Gastroesophageal sphincter (tissue), 3 donors: ENCODE measurements around the gene COQ10A.

ENCODE experiments used
- CTCF ChIP-seq, 4 experiments: fragments of 200-600 bp in 2 of 4; fragments of 450-650 bp in 2 of 4; sonication (generic) in 1 of 4; IDR thresholded peaks; one replicate each; pipeline ENCODE4 v1.5.1; 2017 to 2019; ENCODE audit warnings: antibody characterized with exemption in 4 of 4, mild to moderate bottlenecking in 2 of 4, moderate library complexity in 2 of 4
- EP300 ChIP-seq: sonication (generic); formaldehyde crosslinking; IDR thresholded peaks from one replicate; pipeline ENCODE4 v1.6.1; 2017; ENCODE audit warnings: antibody characterized with exemption, mild to moderate bottlenecking
- POLR2A ChIP-seq, 2 donors: fragments of 450-650 bp; IDR thresholded peaks; one replicate each; pipeline ENCODE4 v1.6.1; 2017; ENCODE audit warnings: antibody characterized with exemption in 2 of 2, mild to moderate bottlenecking in 2 of 2, moderate library complexity in 1 of 2
- POLR2AphosphoS5 ChIP-seq: sonication (generic); formaldehyde crosslinking; IDR thresholded peaks from one replicate; pipeline ENCODE4 v1.6.1; 2017; ENCODE audit warnings: antibody characterized with exemption

- TF ChIP-seq EP300 = no peak
- no peak for TF ChIP-seq CTCF (IDR thresholded peaks at IDR 0.05)
- no peak for TF ChIP-seq POLR2AphosphoS5
- no peak for TF ChIP-seq POLR2A (IDR thresholded peaks at IDR 0.05)
These were observed 13.7 kb upstream of the COQ10A start for GRCh38 chr12:56253091-56253490.
